ENCODE results near the gene ANKRD40.

Gene ANKRD40

DNA sequence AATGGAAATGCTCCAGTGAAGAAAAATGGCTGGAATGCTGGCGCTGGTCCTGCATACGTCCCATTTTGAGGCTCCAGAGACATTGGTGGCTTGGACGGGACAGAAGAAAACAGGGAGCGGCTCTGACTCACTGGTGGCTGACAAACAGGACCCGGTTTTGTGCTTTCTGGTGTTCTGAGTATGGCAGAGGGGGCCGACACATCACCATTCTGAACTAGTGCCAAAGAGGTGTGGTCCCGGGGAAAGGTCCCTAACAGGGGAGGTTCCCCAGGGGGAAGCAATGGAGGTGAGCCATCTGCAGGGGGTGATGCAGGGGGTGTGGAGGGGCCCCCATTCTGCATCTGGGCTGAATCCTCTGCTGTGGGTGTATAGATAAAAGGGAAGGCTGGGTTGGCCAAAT, 8.3 kb downstream of the ANKRD40 start:
- Histone ChIP-seq H3K9me3 (ENCODE audit: low read length) (no peaks in the 10 kb centered on the region), H3K9ac (ENCODE audit: low read length) (no peak overlapping the region), H3F3A (ENCODE audit: insufficient read depth, low read length) (no peaks in the 10 kb centered on the region), H3K9me2 (ENCODE audit: low read depth, low read length) (no peaks in the 10 kb centered on the region), H3K4me1 (ENCODE audit: insufficient read depth, low read length, severe bottlenecking) (no peaks in the 10 kb centered on the region), H3K36me3 (ENCODE audit: insufficient read depth, low read length) (peaks cover 83% of the 10 kb centered on the region), H3K4me2 (ENCODE audit: low read length) (no peak overlapping the region), H3K27me3 (ENCODE audit: insufficient read depth, low read length) (no peaks in the 10 kb centered on the region), H3K79me2 (ENCODE audit: insufficient read depth, low read length) (0 out of 2 replicates have a peak, but pooled peaks cover 5% of the 10 kb centered on the region), H2AFZ (ENCODE audit: low read length) (no peak overlapping the region), H3K27ac (ENCODE audit: low read depth, low read length, poor library complexity, severe bottlenecking) (no peak overlapping the region), H4K20me1 (ENCODE audit: insufficient read depth, low read length) (peaks cover 3% of the 10 kb centered on the region; the same call in 1 of the 2 replicates), H3K4me3 (ENCODE audit: low read depth, low read length, poor library complexity, severe bottlenecking) (no peak overlapping the region)
- TF ChIP-seq EZH2 (IDR thresholded peaks at IDR 0.05; ENCODE audit: borderline replicate concordance, low read length) = no peak
- TF ChIP-seq, protein P1, sequence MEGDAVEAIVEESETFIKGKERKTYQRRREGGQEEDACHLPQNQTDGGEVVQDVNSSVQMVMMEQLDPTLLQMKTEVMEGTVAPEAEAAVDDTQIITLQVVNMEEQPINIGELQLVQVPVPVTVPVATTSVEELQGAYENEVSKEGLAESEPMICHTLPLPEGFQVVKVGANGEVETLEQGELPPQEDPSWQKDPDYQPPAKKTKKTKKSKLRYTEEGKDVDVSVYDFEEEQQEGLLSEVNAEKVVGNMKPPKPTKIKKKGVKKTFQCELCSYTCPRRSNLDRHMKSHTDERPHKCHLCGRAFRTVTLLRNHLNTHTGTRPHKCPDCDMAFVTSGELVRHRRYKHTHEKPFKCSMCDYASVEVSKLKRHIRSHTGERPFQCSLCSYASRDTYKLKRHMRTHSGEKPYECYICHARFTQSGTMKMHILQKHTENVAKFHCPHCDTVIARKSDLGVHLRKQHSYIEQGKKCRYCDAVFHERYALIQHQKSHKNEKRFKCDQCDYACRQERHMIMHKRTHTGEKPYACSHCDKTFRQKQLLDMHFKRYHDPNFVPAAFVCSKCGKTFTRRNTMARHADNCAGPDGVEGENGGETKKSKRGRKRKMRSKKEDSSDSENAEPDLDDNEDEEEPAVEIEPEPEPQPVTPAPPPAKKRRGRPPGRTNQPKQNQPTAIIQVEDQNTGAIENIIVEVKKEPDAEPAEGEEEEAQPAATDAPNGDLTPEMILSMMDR (IDR thresholded peaks at IDR 0.05; ENCODE audit: low read length) = no peak

GRCh38 chr17:50697663-50698272, 9.9 kb downstream of the ANKRD40 start:
- H3F3A ChIP-seq (ENCODE audit: insufficient read depth, low read length) = no peaks in the 10 kb centered on the region
- H3K9me2 ChIP-seq (ENCODE audit: low read depth, low read length) = no peaks in the 10 kb centered on the region
- H3K27me3 ChIP-seq (ENCODE audit: insufficient read depth, low read length) = no peaks in the 10 kb centered on the region
- H3K36me3 ChIP-seq (ENCODE audit: insufficient read depth, low read length) = peaks cover 86% of the 10 kb centered on the region
- H3K4me3 ChIP-seq (ENCODE audit: low read depth, low read length, poor library complexity, severe bottlenecking) = no peak overlapping the region
- no peak overlapping the region for H2AFZ ChIP-seq (ENCODE audit: low read length)
- H3K27ac ChIP-seq (ENCODE audit: low read depth, low read length, poor library complexity, severe bottlenecking) = no peak overlapping the region
- peaks cover 3% of the 10 kb centered on the region; the same call in 1 of the 2 replicates for H4K20me1 ChIP-seq (ENCODE audit: insufficient read depth, low read length)
- 0 out of 2 replicates have a peak, but pooled peaks cover 5% of the 10 kb centered on the region for H3K79me2 ChIP-seq (ENCODE audit: insufficient read depth, low read length)
- H3K4me2 ChIP-seq (ENCODE audit: low read length) = no peak overlapping the region
- TF ChIP-seq, protein P1 (IDR thresholded peaks at IDR 0.05; ENCODE audit: low read length) = no peak
- no peak for TF ChIP-seq EZH2 (IDR thresholded peaks at IDR 0.05; ENCODE audit: borderline replicate concordance, low read length)
- no peaks in the 10 kb centered on the region for H3K4me1 ChIP-seq (ENCODE audit: insufficient read depth, low read length, severe bottlenecking)
- H3K9me3 ChIP-seq (ENCODE audit: low read length) = no peaks in the 10 kb centered on the region
- H3K9ac ChIP-seq (ENCODE audit: low read length) = no peak overlapping the region

DNA sequence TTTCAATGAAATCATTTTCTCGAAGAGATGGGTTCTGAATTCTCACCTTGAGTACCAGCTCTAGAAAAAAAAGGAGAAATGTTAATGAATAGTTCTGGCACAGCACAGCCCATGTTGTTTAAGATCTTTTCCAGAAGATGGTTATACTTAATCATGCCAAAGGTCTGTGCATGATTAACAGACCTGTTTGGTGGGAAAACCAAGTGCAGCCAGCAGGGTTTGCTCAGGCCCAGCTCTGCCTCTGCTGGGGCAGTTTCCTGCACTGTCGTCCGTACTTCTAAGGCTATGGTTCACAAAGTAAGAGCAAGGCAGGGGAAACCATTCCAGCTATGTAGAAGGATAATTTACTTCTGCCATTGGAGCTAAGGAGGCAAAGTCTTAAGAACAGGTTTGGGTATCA, 10.7 kb downstream of the ANKRD40 start:
- Histone ChIP-seq H4K20me1 (ENCODE audit: insufficient read depth, low read length) (peaks cover 3% of the 10 kb centered on the region; the same call in 1 of the 2 replicates), H3K9ac (ENCODE audit: low read length) (no peak overlapping the region), H3K36me3 (ENCODE audit: insufficient read depth, low read length) (peaks cover 86% of the 10 kb centered on the region), H3K79me2 (ENCODE audit: insufficient read depth, low read length) (0 out of 2 replicates have a peak, but pooled peaks cover 5% of the 10 kb centered on the region), H3K27me3 (ENCODE audit: insufficient read depth, low read length) (no peaks in the 10 kb centered on the region), H3K27ac (ENCODE audit: low read depth, low read length, poor library complexity, severe bottlenecking) (no peak overlapping the region), H3F3A (ENCODE audit: insufficient read depth, low read length) (no peaks in the 10 kb centered on the region), H3K4me1 (ENCODE audit: insufficient read depth, low read length, severe bottlenecking) (no peaks in the 10 kb centered on the region), H2AFZ (ENCODE audit: low read length) (no peak overlapping the region), H3K4me3 (ENCODE audit: low read depth, low read length, poor library complexity, severe bottlenecking) (no peak overlapping the region), H3K9me2 (ENCODE audit: low read depth, low read length) (no peaks in the 10 kb centered on the region), H3K4me2 (ENCODE audit: low read length) (no peak overlapping the region), H3K9me3 (ENCODE audit: low read length) (no peaks in the 10 kb centered on the region)
- TF ChIP-seq, protein P1 (IDR thresholded peaks at IDR 0.05; ENCODE audit: low read length) = no peak
- no peak for TF ChIP-seq EZH2 (IDR thresholded peaks at IDR 0.05; ENCODE audit: borderline replicate concordance, low read length)

Data from OCI-LY1 (cell line).